Large intestine (tissue), 3 donors: ENCODE results near the gene HDAC4. TPM values are rescaled to one million over a fixed set of nuclear protein-coding genes. Genes with fewer than 3 reads are reported as not detected.

ENCODE experiments used
- DNase-seq, 2 donors: peaks; one replicate each; pipeline versions ENCODE4 v3.0.0 to v3.0.0-alpha.2; 2013
- H3K27ac ChIP-seq: one replicate; pipeline ENCODE4 v1.5.1; 2013; ENCODE audit warnings: low read length
- H3K27me3 ChIP-seq: 2 replicates; pipeline ENCODE4 v1.6.1; 2013; ENCODE audit warnings: low read length; ENCODE audit not compliant: control insufficient read depth, insufficient read depth
- H3K36me3 ChIP-seq: 2 replicates; pipeline ENCODE4 v1.6.1; 2013; ENCODE audit warnings: low read length; ENCODE audit not compliant: control insufficient read depth, insufficient read depth
- H3K4me1 ChIP-seq: one replicate; pipeline ENCODE4 v1.6.1; 2013; ENCODE audit warnings: low read length; ENCODE audit not compliant: control insufficient read depth, insufficient read depth
- H3K4me3 ChIP-seq: one replicate; pipeline ENCODE4 v1.5.1; 2013; ENCODE audit warnings: low read length
- H3K9me3 ChIP-seq: one replicate; pipeline ENCODE4 v1.6.1; 2013; ENCODE audit warnings: mild to moderate bottlenecking, low read depth, low read length, moderate library complexity; ENCODE audit not compliant: control insufficient read depth
- WGBS: methylation state at CpG from one replicate; pipeline ENCODE4 v1.1.5; 2013; ENCODE audit warnings: low lambda C conversion rate; ENCODE audit not compliant: insufficient coverage; 5-methylcytosine and 5-hydroxymethylcytosine counted together
- polyA plus RNA-seq: library from polyadenylated mRNA; unstranded; fragments of 120-200 nt; gene quantifications from one replicate; pipeline ENCODE4 v1.2.1, GENCODE V29; 2013

HDAC4 gene
- polyA plus RNA-seq, 1 donor, result 10.7 TPM

DNA sequence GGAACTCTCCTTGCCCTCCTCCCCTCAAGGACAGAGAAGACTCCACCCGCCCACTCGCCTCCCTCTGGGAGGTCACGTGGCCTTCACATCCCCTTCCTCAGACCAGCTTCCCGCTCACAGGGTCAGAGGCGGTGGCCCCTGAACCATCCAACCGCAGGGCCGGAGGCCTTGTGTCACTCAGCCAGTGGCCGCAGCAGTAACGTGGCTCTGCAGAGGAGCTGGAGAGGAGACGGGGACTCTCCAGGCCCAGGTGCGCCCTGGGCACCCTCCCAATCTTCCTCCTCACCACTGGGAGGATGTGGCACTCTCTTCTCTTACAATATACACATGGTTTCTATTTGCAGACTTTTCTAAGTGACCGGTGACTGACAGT lies 391.2 kb downstream of the HDAC4 start:
- Histone ChIP-seq H3K27ac (no peak overlapping the region), H3K4me3 (no peak overlapping the region), H3K9me3 (no peaks in the 10 kb centered on the region), H3K4me1 (no peaks in the 10 kb centered on the region), H3K36me3 (no peaks in the 10 kb centered on the region), H3K27me3 (peaks cover 9% of the 10 kb centered on the region)
- WGBS, result no CpG with 5 or more reads among the region's 12 CpGs
- DNase-seq, result no peak

- Histone ChIP-seq H3K4me1 (no peaks in the 10 kb centered on the region), H3K36me3 (no peaks in the 10 kb centered on the region), H3K27me3 (peaks cover 9% of the 10 kb centered on the region), H3K27ac (no peak overlapping the region), H3K4me3 (no peak overlapping the region), H3K9me3 (no peaks in the 10 kb centered on the region)
- WGBS, result 87% methylated on average over 3 of the region's 35 CpGs
- DNase-seq, result no peak
Measured at GRCh38 chr2:239008677-239009588, 391.9 kb downstream of the HDAC4 start.

DNA sequence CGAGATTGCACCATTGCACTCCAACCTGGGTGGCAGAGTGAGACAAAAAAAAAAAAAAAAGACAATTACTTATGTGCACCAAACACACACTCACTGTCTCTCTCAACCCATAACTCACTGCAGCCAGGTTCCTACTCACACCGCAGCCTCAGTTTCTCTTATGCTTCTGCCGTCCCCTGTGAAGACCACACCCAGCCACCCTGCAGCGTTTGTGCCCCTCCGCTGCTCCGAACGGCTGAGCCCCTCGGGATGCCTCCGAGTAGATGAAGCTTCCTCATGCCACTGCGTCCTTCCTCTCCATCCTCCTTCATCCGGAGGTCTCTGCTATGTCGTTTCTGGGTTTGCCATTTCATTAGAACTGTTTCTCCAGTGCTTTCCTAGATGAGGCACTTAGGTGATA lies 392.8 kb downstream of the HDAC4 start:
- no peak overlapping the region for H3K4me3 ChIP-seq
- peaks cover 9% of the 10 kb centered on the region for H3K27me3 ChIP-seq
- peaks cover 2% of the 10 kb centered on the region for H3K4me1 ChIP-seq
- WGBS, result no CpG with 5 or more reads among the region's 12 CpGs
- no peaks in the 10 kb centered on the region for H3K9me3 ChIP-seq
- no peak for DNase-seq
- no peaks in the 10 kb centered on the region for H3K36me3 ChIP-seq
- no peak overlapping the region for H3K27ac ChIP-seq

DNA sequence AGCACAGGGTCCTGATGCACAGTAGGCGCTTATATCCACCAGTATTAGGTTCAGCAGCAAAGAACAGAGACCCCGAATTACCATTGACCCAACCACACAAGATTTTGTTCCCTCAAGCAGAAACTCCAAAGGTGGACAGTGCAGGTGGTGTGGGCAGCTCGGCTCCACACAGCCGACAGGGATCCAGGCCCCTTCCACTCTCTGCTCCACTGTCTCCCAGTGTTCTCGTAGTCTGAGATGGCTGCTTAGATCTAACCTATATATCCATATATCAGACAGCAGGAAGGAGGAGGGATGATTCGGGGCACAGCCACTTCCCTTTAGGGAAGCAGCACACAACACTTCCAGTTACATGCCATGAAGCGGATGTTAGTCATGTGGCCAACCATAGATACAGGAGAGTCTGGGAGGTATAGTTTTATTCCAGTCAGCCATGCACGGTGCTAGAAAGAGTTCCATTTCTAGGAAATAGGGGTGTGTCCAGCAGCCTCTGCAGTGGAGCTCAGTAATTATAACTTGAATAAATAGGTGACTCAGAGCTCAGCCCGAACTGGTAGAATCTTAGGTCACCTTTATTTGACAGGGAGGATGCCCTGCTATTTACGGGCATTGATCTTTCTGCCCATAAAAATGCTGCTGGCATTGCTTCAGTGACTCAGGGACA lies 394.1 kb downstream of the HDAC4 start:
- H3K4me3 ChIP-seq, result no peak overlapping the region
- H3K27ac ChIP-seq, result no peak overlapping the region
- H3K36me3 ChIP-seq, result no peaks in the 10 kb centered on the region
- no peaks in the 10 kb centered on the region for H3K9me3 ChIP-seq
- peaks cover 9% of the 10 kb centered on the region for H3K27me3 ChIP-seq
- 67% methylated on average over 1 of the region's 10 CpGs for WGBS
- DNase-seq, result no peak
- H3K4me1 ChIP-seq, result peaks cover 3% of the 10 kb centered on the region

- Histone ChIP-seq H3K4me1 (peaks cover 3% of the 10 kb centered on the region), H3K27me3 (peaks cover 7% of the 10 kb centered on the region), H3K36me3 (no peaks in the 10 kb centered on the region), H3K27ac (no peak overlapping the region), H3K4me3 (no peak overlapping the region), H3K9me3 (no peaks in the 10 kb centered on the region)
- no peak for DNase-seq
- no CpG with 5 or more reads among the region's 4 CpGs for WGBS
Measured at GRCh38 chr2:239005586-239005985, 395.2 kb downstream of the HDAC4 start.

DNA sequence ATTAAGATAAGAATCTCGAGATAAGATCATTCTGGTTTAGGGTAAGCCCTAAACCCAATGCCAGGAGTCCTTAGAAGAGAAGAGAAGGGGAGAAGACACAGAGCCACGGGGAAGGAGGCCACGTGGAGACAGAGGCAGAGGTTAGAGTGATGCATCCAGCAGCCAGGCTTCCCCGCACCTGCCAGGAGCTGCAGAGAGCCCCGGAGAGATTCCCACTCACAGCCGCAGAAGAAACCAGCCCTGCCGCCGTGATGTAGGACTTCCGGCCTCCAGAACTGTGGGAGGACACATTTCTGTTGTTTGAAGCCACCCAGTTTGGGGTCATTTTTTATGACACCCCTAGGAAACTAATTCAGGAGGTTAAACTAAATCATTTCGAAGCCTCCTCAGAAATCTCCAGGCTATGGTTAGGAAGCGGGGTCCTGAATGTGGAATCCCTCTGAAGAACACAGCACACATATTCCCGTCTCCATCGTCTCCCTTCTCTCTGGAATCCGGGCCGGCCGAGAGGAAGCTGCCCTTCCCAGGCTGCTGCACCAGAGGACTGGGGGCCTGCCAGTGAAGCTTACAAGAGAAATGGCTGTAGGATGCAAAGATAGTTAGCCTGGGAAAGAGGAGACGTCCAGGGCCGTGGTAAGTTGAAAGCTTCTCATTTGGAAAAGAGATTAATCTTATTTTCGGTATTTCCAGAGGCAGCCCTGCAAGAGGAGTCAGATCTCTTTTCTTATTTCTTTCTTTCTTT lies 396.4 kb downstream of the HDAC4 start:
- Histone ChIP-seq H3K27ac (no peak overlapping the region), H3K4me3 (no peak overlapping the region), H3K27me3 (peaks cover 7% of the 10 kb centered on the region), H3K4me1 (peaks cover 3% of the 10 kb centered on the region), H3K9me3 (no peaks in the 10 kb centered on the region), H3K36me3 (no peaks in the 10 kb centered on the region)
- no peak for DNase-seq
- WGBS, result no CpG with 5 or more reads among the region's 19 CpGs

GRCh38 chr2:239003624-239004273 lies 397.1 kb downstream of the HDAC4 start:
- Histone ChIP-seq H3K4me3 (no peak overlapping the region), H3K27ac (no peak overlapping the region), H3K9me3 (no peaks in the 10 kb centered on the region), H3K27me3 (peaks cover 7% of the 10 kb centered on the region), H3K36me3 (no peaks in the 10 kb centered on the region), H3K4me1 (peaks cover 3% of the 10 kb centered on the region)
- no peak for DNase-seq
- WGBS, result no CpG with 5 or more reads among the region's 25 CpGs

DNA sequence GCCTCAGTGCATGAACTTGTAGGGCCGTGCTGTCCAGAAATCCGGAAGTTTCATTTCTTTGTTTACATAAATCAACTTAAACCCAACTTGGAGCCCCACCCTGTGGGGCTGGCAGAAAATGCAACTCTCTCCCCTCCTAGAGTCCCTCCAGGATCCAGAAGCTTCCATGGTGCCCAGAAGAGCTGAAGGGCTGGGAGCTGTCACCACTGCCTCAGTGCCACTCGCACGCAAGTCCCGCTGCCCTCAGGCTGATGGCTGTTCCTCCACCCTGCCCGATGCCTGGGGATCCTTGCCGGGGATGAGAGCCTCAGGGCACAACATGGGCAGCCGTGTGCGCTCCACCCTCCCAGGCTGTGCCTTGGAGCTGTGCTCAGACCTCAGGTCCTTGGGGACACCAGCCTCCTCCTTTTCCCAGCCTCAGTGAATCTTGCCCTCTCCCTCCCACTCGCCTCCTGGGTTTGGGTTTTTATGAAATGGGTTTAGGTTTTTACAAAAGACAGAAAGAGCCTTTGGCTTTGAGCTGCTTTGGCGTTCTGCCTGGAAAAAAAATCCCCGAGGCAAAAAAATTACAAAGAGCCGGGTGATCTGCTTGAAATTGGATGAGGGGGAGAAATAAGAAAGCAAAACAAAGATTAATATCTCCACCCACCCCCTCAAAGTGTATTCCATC lies 397.7 kb downstream of the HDAC4 start:
- no peaks in the 10 kb centered on the region for H3K36me3 ChIP-seq

GRCh38 chr2:239002591-239002953 lies 398.2 kb downstream of the HDAC4 start:
- no peak overlapping the region for H3K27ac ChIP-seq
- H3K36me3 ChIP-seq, result no peaks in the 10 kb centered on the region
- peaks cover 7% of the 10 kb centered on the region for H3K27me3 ChIP-seq
- no peak overlapping the region for H3K4me3 ChIP-seq
- H3K9me3 ChIP-seq, result no peaks in the 10 kb centered on the region
- peaks cover 3% of the 10 kb centered on the region for H3K4me1 ChIP-seq
- DNase-seq, result no peak
- WGBS, result 100% methylated on average over 2 of the region's 8 CpGs

More for the DNA sequence above, 397.7 kb downstream of the HDAC4 start:
- H3K9me3 ChIP-seq, result no peaks in the 10 kb centered on the region
- peak in 1 of 2 donors; percentile 20 for DNase-seq
- WGBS, result no CpG with 5 or more reads among the region's 13 CpGs
- H3K27ac ChIP-seq, result no peak overlapping the region
- peaks cover 3% of the 10 kb centered on the region for H3K4me1 ChIP-seq
- no peak overlapping the region for H3K4me3 ChIP-seq
- H3K27me3 ChIP-seq, result peaks cover 7% of the 10 kb centered on the region
